ENCODE data around the gene MRAS.
"Not testable (repeated sequence)": the region's sequence is repeated elsewhere in the genome, so short reads cannot be mapped to it uniquely, and the experiment has no call there.

MRAS gene

DNA sequence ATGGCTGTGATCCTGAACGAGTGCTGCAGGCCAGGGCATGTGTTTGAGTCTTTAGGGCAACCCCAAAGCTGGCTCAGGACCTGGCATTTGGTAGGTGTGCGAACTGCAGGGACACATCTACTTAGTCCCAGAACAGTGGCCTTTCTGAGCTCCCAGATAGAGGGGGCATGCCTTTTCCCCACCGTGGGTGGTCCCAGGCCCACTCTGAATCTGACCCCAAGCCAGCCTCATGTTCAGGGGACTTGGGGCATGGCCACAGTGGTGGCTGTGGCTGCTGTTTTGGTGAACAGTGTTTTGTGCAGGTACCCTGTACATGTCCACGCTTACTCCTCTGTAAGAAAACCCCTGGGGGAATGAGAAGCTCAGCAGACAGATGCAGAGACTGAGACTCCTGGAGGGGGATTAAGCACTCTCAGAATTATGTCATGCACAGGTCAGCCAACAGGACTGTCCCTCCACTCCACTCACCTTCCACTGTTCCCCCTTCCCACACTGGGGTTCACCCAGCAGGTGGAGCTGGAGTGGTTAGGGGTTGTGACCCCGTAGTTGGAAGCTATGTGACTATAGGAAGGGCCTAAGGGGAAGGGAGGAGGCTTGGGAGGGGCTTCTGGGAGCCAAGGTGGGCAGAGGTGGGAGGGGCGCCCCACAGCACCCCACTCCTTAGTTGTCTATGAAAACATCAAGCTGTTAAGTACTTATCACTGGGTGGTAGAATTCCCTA is 102.5 kb downstream of the MRAS start:
- FAIRE-seq: no peak

DNA sequence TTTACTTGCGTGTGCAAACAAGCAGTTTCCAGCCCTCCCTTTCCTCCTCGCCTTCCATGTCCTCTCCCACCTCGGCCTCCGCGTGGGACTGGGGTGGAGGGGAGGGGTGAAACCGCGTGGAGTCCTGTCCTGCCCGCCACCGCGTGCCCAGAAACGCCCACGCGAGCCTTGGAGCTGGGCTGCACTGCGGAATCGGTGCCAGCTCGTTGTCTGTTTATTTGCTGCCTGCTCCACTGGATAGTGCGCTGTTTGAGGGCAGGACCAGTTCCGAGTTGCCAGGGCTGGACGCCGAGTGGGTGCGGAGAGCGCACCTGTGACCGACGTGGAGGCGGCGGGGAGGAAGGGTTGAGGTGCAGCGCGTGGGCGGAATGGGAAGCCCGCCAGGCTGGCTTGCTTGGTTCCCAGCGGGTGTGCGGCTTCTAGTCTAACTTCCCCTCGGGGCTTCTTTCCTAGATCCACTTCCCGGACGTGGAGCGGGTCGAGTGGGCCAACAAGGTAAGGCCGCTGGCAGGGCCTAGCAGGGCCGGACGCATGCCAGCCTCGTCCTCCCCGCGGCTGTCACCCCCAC is 103.3 kb downstream of the MRAS start:
- FAIRE-seq: no peak

- no peak for FAIRE-seq
These were observed 104.1 kb downstream of the MRAS start for GRCh38 chr3:138452436-138452835.

- not testable (repeated sequence) for FAIRE-seq
These were observed 105.6 kb downstream of the MRAS start for GRCh38 chr3:138453940-138454339.

Data from islet of Langerhans (tissue), 1 donor.